ENCODE measurements around the gene TOP3A.
"Not testable (repeated sequence)": the region's sequence is repeated elsewhere in the genome, so short reads cannot be mapped to it uniquely, and the experiment has no call there.

TOP3A gene, protein sequence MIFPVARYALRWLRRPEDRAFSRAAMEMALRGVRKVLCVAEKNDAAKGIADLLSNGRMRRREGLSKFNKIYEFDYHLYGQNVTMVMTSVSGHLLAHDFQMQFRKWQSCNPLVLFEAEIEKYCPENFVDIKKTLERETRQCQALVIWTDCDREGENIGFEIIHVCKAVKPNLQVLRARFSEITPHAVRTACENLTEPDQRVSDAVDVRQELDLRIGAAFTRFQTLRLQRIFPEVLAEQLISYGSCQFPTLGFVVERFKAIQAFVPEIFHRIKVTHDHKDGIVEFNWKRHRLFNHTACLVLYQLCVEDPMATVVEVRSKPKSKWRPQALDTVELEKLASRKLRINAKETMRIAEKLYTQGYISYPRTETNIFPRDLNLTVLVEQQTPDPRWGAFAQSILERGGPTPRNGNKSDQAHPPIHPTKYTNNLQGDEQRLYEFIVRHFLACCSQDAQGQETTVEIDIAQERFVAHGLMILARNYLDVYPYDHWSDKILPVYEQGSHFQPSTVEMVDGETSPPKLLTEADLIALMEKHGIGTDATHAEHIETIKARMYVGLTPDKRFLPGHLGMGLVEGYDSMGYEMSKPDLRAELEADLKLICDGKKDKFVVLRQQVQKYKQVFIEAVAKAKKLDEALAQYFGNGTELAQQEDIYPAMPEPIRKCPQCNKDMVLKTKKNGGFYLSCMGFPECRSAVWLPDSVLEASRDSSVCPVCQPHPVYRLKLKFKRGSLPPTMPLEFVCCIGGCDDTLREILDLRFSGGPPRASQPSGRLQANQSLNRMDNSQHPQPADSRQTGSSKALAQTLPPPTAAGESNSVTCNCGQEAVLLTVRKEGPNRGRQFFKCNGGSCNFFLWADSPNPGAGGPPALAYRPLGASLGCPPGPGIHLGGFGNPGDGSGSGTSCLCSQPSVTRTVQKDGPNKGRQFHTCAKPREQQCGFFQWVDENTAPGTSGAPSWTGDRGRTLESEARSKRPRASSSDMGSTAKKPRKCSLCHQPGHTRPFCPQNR

DNA sequence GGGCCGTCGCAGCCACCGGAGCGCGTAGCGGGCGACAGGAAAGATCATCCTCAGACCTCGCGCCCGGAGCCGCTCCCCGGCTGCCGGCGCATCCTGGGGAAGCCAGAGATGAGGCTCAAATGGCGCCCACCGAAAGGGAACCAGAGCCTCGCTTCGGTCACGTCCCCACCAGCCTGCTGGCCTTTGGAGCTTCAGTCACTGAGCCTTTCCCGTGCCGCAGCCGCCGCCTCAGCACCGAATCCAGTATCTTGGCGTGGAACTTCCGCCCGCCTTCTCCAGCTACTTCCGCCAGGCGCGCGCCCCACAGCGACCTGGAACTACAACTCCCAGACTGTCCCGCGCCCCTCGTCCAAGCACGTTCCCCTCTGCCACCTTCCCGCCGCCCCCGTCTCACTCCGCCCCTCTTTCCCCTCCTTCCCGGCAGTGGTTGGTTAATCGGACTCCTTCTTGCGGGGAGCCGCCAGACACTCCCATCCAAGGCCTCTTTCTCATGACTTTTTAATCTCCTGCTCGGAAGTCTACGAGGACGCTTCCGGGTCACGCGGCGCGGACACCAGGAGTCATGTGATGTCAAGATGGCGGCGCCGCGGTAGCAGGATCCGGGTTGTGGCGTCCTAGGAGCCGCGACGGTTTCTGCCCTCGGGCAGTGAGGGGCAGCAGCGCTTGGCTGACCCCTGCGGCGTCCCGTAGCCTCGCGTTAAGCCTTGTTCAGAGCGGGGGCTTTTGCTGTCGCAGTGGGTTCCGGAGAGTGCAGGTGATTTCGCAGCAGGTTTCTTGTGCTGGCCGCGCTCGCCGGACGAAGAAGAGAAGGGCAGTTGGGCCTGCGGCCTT is at the start of gene TOP3A, which contains the start of gene SMCR8:
TOP3A (minus strand) TSS at position 264 of the 831 bp plus-strand sequence; CDS start at position 48, 216 bp downstream.
SMCR8 (plus strand) TSS at position 563 of the 831 bp plus-strand sequence. CDS start 497 bp downstream, outside the sequence.
- peak; percentile 99 for DNase-seq

DNA sequence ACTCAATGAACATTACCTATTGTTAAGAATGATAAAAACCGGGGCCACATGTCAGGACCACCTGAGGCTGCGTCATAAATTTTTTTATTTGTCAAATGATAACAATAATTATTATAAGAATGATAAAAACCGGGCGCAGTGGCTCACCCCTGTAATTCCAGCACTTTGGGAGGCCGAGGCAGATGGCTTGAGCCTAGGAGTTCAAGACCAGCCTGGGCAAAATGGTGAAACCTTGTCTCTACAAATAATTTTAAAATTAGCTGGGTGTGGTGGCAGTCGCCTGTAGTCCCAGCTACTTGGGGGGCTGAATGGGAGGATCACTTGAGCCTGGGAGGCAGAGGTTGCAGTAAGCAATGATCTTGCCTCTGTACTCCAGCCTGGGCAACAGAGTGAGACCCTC is 49.4 kb upstream of the TOP3A start:
- no peak for DNase-seq

DNA sequence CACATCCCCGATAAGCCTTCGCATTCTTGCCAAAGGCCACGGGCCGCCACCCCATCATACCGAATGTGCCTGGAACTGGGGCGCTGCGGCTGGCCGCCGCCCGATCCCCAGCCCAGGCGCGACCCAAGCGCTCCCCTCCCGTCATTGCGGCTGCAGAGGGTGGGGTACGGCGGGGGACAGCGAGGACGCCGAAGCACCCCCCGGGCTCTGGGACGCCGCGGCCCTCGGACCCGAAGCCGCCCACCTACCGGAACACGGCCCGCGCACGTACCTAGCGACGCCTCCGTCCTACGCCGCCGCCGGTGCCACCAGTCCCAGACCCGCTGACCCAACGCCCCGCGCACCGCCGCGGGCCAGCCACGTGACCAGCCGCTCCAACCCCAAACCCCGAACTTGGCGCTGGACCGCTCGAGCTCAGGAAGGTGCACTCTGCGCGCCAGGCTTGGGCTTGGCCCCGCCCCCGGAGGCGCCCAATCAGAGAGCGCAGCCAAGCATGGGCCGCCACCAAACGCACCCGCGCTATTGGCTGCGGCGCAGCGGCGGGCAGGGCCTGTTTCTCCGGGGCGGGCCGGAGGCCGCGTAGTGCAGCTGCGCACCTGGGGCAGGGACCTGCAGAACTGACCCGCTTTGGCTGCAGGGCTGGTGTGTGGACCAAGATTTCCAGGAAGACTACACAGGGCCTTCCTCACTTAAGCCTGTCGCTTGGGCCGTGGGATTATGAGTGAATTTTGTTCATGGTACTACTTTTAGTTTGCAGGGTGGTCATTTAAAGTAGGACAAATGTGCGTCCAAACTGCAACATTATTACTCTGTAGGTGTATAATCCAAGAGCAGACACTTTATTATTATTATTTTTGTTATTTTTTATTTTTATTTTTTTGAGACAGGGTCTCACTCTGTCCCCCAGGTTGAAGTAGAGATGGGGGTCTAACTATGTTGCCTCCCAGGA is 48.6 kb upstream of the TOP3A start, which contains the start of gene SHMT1:
SHMT1 (minus strand) TSS at position 450 of the 949 bp plus-strand sequence. CDS start 7,569 bp downstream, outside the sequence.
- peak; percentile 91 for DNase-seq

DNA sequence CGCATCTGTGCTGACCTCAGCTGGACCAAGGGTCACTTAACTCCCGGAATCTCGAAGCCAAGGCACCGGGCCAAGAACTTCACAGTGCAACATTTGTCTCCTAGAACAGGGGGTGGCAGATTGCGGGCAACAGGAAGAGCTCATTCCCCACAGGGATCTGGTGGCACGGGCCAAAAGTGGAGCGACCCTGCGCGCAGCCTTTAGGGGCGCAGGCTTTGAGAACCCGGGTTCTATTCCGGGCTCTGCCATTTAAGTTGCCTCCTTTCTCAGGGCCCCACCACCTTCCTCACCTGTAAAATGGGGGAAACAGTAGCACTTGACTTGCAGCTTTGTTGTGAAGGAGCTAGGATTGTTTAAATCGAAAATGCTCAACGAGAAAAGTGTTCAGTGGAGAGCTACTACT is 47.9 kb upstream of the TOP3A start:
- DNase-seq: no peak

DNA sequence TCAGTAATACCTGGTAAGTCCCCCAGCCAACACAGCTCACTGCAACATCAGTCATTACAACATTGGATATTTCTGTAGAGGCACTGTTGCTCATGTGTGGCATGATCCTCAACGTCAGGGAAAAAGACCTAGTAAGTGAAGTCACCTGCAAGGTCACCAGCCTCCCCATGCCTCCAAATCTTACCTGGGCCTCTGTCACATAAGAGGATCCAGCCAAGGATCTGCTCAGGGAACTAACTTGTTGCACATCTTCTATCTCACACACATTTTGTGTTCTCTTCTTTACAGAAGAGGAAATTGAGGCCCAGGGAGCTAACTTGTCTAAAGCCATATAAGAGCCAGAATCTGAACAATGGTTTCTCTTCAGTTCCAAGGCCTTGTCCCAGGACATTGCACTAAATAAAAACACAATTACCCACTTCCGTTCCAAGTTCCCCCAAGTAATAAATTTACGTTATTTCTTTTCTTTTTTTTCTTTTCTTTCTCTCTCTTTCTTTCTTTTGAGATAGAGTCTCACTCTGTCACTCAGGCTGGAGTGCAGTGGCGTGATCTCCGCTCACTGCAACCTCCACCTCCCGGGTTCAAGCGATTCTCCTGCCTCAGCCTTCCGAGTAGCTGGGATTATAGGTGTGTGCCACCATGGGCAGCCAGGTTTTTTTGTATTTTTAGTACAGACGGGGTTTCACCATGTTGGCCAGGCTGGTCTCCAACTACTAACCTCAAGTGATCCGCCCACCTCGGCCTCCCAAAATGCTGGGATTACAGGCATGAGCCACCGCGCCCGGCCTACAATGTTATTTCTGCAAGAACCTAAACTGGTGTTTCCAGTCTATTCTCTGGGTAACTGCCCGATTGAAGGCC is 47.3 kb upstream of the TOP3A start:
- no peak for DNase-seq

DNA sequence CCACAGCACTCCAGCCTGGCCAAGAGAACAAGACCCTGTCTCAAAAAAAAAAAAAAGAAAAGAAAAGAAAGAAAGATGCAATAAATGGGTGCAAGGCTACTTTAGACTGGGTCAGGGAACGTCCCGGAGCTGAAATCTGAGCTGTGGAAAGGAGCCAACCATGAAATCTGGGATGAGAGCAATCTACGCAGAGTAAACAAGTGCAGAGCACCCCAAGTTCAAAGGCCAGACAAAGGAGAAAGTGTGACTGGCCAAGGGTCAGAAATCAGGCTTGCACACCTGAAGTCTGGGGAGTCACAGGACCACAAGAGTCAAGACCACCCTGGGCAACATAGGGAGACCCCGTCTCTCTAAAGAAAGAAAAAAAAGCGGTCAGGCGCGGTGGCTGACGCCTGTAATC is 45.7 kb upstream of the TOP3A start:
- no peak for DNase-seq

DNA sequence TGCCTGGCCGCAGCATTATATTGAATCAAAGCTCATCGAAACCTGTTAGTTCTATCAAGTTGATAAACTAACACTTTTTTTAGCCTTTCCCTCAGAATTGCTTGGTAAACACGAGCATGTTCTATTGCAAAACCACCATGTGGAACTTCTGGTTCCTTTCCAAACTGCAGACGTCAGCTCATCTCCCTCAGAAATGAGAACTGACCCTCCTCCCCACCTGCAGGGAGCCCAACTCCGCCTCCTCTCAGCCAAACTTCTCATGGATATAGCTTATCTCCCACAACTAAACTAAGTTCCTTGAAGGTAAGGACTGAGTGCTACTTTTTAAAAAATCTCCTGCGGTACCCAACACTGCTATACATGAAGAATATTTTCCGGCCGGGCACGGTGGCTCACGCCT is 41.8 kb upstream of the TOP3A start:
- no peak for DNase-seq

DNA sequence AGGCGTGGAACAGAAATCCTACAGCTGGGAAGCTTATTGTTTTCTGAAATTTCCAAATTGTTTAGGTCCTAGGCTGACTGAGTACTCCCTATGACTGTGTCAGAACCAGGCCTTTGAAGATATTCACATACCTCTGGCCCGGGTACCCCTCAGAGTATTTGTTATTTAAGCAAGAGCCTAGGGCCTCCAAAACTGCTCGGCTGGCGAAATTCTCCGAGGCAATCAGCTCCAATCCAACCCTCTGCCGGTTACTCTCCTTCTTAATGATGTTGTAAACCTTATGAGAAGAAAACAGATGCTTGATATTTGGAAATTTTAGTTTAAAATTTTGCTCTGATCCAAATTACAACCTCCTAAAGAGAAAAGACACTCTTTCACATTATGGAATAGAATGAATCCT is 38.7 kb upstream of the TOP3A start:
- no peak for DNase-seq

DNA sequence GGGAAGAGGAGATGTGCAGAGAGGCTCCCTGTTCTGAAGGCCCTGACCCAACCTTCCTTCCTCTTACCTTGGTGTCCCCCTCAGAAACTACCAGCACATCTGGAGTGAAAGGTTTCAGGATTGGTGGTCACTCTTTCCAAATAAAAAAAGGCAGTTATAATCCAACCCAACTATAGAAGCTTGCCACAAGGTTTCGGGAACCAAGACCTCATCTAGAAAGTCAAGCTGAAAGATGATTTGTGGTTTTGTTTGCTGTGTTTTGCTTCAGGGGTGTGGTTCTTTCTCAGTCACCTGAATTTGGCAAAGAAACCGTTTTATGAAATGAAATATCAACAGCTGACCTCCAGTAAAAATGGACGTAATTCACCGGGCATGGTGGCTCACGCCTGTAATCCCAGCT is 29.2 kb upstream of the TOP3A start:
- DNase-seq: no peak

DNA sequence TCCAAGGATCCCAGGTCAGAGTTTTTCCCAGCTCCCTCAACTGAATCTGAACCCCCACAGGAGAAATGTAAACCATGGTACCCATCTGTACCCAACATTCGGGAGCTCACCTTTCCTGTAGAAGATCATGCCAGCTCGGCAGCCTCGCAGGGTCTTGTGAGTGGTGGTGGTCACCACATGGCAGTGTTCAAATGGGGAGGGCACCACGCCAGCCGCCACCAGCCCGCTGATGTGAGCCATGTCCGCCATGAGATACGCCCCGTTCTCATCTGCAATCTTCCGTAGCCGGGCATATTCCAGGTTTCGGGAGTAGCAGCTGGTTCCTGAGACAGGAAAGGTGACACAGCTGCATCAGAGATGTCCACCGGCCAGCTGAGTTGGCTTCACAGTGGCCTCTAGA is 25.1 kb upstream of the TOP3A start:
- no peak for DNase-seq

DNA sequence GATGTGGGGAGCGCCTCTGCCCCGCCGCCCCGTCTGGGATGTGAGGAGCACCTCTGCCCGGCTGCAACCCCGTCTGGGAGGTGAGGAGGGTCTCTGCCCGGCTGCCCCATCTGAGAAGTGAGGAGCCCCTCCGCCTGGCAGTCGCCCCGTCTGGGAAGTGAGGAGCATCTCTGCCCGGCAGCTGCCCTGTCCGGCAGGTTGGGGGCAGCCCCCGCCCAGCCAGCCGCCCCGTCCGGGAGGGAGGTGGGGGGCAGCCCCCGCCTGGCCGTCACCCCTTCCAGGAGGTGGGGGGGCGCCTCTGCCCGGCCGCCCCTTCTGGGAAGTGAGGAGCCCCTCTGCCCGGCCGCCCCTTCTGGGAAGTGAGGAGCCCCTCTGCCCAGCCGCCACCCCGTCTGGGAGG is 23.4 kb upstream of the TOP3A start:
- not testable (repeated sequence) for DNase-seq

DNA sequence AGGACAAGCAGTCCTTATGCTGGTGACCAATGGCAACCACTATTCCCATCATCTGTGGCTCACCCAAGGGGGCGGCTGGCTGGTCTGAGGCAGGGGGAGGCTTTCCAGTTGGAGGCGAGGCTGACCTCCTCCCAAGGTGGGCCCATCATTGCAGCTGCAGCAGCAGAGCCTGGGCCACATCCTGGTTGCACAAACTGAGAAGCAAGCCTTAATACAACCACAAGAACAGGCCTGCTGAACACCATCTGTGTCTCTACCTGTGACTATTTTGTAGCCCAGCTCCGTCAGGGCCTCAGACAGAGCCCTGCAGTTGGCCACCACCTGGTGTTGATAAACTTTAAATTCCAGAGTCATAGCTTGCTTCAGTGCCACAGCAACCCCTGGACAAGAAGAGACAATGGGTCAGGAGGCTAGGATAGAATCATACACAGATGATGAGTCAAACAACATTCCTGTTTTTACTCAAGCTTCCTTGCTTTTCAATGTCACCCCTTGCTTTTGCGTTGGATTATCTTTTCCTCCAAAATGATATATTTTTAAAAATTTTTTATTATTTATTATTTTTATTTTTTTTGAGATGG is 18.2 kb upstream of the TOP3A start:
- DNase-seq: no peak

DNA sequence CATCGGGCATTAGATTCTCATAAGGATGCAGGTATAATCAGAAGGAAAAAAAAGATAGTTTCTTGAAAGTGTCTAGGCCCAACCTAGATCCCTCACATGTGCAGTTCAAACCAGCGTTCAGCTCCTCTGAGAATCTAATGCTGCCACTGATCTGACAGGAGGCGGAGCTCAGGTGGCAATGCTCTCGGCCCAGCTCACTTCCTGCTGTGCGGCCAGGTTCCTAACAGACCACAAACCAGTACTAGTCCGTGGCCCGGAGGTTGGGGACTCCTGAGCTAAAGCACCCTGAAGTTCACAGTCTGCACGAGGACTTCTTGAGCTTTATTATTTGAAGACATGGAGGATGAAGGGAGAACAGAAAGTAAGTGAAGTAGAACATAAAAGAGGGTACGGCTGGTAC is 17.1 kb upstream of the TOP3A start:
- DNase-seq: no peak

DNA sequence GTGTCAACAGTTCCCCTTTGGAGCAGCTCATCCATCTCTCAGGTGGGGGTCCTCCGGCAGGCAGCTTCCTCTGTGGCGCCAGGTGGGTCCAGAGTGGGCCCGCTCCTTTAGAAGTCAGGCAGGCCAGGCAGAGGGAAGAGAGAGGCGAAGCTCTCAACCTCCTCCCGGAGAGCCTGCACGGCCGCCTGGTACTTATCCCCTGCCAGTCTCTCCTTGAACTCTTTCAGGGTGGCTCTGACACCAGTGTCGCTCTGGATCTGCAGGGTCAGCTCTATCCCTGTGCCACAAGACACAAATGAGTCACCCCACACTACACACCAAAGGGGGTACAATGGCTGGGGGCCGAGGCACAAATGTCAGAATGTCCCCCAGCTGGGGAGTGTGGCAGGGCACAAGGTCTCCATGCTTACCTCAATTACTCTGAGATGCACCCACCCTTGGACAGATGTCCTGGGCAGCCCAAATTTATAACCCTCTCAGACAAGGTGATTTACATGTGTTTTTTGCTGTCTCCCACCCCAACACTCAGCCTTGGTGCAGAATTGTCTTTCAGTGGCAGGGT is 13.9 kb upstream of the TOP3A start:
- DNase-seq: no peak

DNA sequence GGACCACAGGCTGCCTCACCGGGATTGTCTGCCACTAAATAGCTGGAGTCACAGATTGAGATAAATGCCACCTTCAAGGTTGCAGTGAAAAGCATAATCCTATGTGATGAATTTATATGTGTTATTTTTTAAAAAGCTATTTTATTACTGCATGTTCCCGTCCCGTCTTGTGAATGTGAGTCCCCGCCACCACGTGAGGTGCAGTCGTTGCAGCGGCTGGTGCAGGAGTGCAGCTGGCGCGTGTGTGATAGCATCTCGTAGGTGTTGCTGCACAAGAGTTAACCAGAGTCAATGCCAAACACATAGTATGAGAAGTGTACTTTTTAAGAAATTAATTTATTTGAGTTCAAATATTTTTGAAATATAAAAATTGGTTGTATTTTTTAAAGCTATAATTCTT is 12.8 kb upstream of the TOP3A start:
- DNase-seq: no peak

DNA sequence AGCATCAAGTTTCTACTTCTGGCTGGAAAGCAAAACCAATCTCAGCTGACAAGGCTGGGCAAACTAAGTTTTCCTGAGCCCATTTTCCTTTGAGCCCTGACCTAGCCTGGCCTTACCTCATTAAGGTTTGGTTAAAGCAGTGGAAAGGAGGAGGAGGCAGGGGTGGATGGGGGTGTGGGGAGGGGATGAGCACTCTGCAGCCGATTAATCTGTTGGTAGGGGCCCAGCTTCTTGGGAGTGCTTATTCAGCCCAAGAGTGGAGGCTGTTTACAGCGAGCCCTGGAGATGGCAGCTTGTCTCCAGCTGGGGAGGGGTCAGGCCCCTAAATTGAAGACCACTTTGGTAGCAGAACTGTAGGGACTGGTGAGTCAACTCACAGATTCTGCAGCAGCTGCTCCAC is 12.3 kb upstream of the TOP3A start:
- DNase-seq: no peak

DNA sequence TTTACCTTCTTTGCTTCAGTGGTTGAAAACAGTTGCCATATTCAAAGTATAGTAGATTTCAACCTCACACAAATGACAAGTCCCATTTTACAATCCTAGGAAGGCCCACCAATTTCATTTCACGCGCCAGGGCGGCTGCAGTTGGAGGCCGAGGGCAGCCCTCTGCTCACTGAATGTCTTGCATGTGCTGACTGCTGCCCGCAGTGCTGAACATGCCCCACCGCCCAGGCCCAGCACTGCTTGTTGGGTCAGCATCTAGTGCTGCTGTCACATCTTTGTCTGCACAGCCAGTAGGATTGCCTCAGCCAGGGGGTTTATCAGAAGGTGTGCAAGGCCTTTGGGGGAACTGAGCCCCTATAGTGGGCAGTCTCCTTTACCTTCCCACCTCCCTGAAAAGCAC is 11.8 kb upstream of the TOP3A start:
- no peak for DNase-seq

DNA sequence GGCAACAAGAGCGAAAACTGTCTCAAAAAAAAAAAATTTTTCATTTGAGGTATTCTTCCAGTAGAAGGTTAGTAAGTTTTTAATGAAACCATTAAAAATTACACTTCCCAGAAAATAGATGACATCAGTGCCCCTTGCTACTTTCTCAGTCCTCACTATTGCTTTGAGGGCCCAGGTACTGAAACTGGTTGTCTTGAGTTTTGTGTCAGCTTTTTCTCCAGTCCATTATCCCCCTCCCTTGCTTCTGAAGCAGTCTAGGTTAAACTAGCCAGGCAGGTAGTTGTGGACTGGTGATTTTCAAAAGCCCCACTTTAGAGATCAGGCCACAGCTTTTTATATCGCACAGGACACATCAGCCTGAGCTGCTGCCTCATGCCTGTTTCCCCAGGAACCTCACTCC is 11.2 kb upstream of the TOP3A start:
- no peak for DNase-seq
